Measurements from ENCODE around the gene NOLC1.
"Not testable (repeated sequence)": the region's sequence is repeated elsewhere in the genome, so short reads cannot be mapped to it uniquely, and the experiment has no call there.

NOLC1 gene

GRCh38 chr10:102167861-102168260, 15.7 kb downstream of the NOLC1 start:
- Histone ChIP-seq H3K4me1 (ENCODE audit: insufficient read depth, low read length) (peaks cover 5% of the 10 kb centered on the region), H3K27ac (ENCODE audit: low read depth, low read length) (no peak overlapping the region), H3K36me3 (ENCODE audit: insufficient read depth, low read length) (peaks cover 7% of the 10 kb centered on the region), H3K4me3 (ENCODE audit: low read depth in 1 of 2, low read length in 2 of 2) (no peak overlapping the region), H3K9ac (ENCODE audit: low read length) (no peak overlapping the region), H3K27me3 (ENCODE audit: control insufficient read depth in 1 of 2, insufficient read depth in 2 of 2, low read length in 2 of 2) (no peaks in the 10 kb centered on the region), H3K9me3 (ENCODE audit: low read length) (no peaks in the 10 kb centered on the region)

GRCh38 chr10:102170602-102171001, 18.4 kb downstream of the NOLC1 start:
- H3K27me3 ChIP-seq (ENCODE audit: control insufficient read depth in 1 of 2, insufficient read depth in 2 of 2, low read length in 2 of 2), result no peaks in the 10 kb centered on the region
- H3K36me3 ChIP-seq (ENCODE audit: insufficient read depth, low read length), result no peaks in the 10 kb centered on the region
- no peaks in the 10 kb centered on the region for H3K9me3 ChIP-seq (ENCODE audit: low read length)
- no peak overlapping the region for H3K4me3 ChIP-seq (ENCODE audit: low read depth in 1 of 2, low read length in 2 of 2)
- no peak overlapping the region for H3K9ac ChIP-seq (ENCODE audit: low read length)
- H3K4me1 ChIP-seq (ENCODE audit: insufficient read depth, low read length), result peaks cover 5% of the 10 kb centered on the region
- H3K27ac ChIP-seq (ENCODE audit: low read depth, low read length), result no peak overlapping the region

- Histone ChIP-seq H3K27ac (ENCODE audit: low read depth, low read length) (no peak overlapping the region), H3K27me3 (ENCODE audit: control insufficient read depth in 1 of 2, insufficient read depth in 2 of 2, low read length in 2 of 2) (no peaks in the 10 kb centered on the region), H3K36me3 (ENCODE audit: insufficient read depth, low read length) (no peaks in the 10 kb centered on the region), H3K9ac (ENCODE audit: low read length) (no peak overlapping the region), H3K4me3 (ENCODE audit: low read depth in 1 of 2, low read length in 2 of 2) (no peak overlapping the region), H3K4me1 (ENCODE audit: insufficient read depth, low read length) (peaks cover 5% of the 10 kb centered on the region), H3K9me3 (ENCODE audit: low read length) (no peaks in the 10 kb centered on the region)
These were observed 20.1 kb downstream of the NOLC1 start for GRCh38 chr10:102172288-102172687.

GRCh38 chr10:102175415-102175814, 23.2 kb downstream of the NOLC1 start:
- H3K4me1 ChIP-seq (ENCODE audit: insufficient read depth, low read length), result no peaks in the 10 kb centered on the region
- no peaks in the 10 kb centered on the region for H3K9me3 ChIP-seq (ENCODE audit: low read length)
- no peaks in the 10 kb centered on the region for H3K36me3 ChIP-seq (ENCODE audit: insufficient read depth, low read length)
- no peak overlapping the region for H3K27ac ChIP-seq (ENCODE audit: low read depth, low read length)
- no peak overlapping the region for H3K9ac ChIP-seq (ENCODE audit: low read length)
- H3K27me3 ChIP-seq (ENCODE audit: control insufficient read depth in 1 of 2, insufficient read depth in 2 of 2, low read length in 2 of 2), result no peaks in the 10 kb centered on the region
- no peak overlapping the region for H3K4me3 ChIP-seq (ENCODE audit: low read depth in 1 of 2, low read length in 2 of 2)

- Histone ChIP-seq H3K4me1 (ENCODE audit: insufficient read depth, low read length) (no peaks in the 10 kb centered on the region), H3K27me3 (ENCODE audit: control insufficient read depth in 1 of 2, insufficient read depth in 2 of 2, low read length in 2 of 2) (no peaks in the 10 kb centered on the region), H3K4me3 (ENCODE audit: low read depth in 1 of 2, low read length in 2 of 2) (no peak overlapping the region), H3K36me3 (ENCODE audit: insufficient read depth, low read length) (no peaks in the 10 kb centered on the region), H3K27ac (ENCODE audit: low read depth, low read length) (no peak overlapping the region), H3K9ac (ENCODE audit: low read length) (no peak overlapping the region), H3K9me3 (ENCODE audit: low read length) (no peaks in the 10 kb centered on the region)
These were observed 32.4 kb downstream of the NOLC1 start for GRCh38 chr10:102184606-102185005.

- Histone ChIP-seq H3K4me3 (ENCODE audit: low read depth in 1 of 2, low read length in 2 of 2) (no peak overlapping the region), H3K36me3 (ENCODE audit: insufficient read depth, low read length) (no peaks in the 10 kb centered on the region), H3K9ac (ENCODE audit: low read length) (no peak overlapping the region), H3K9me3 (ENCODE audit: low read length) (no peaks in the 10 kb centered on the region), H3K27me3 (ENCODE audit: control insufficient read depth in 1 of 2, insufficient read depth in 2 of 2, low read length in 2 of 2) (no peaks in the 10 kb centered on the region), H3K4me1 (ENCODE audit: insufficient read depth, low read length) (no peaks in the 10 kb centered on the region), H3K27ac (ENCODE audit: low read depth, low read length) (no peak overlapping the region)
These were observed 33.1 kb downstream of the NOLC1 start for GRCh38 chr10:102185272-102185671.

GRCh38 chr10:102185811-102186527, 33.8 kb downstream of the NOLC1 start:
- Histone ChIP-seq H3K27ac (ENCODE audit: low read depth, low read length) (no peak overlapping the region), H3K9me3 (ENCODE audit: low read length) (no peaks in the 10 kb centered on the region), H3K27me3 (ENCODE audit: control insufficient read depth in 1 of 2, insufficient read depth in 2 of 2, low read length in 2 of 2) (no peaks in the 10 kb centered on the region), H3K4me1 (ENCODE audit: insufficient read depth, low read length) (no peaks in the 10 kb centered on the region), H3K9ac (ENCODE audit: low read length) (no peak overlapping the region), H3K36me3 (ENCODE audit: insufficient read depth, low read length) (no peaks in the 10 kb centered on the region), H3K4me3 (ENCODE audit: low read depth in 1 of 2, low read length in 2 of 2) (no peak overlapping the region)

- no peak overlapping the region for H3K4me3 ChIP-seq (ENCODE audit: low read depth in 1 of 2, low read length in 2 of 2)
- H3K36me3 ChIP-seq (ENCODE audit: insufficient read depth, low read length), result no peaks in the 10 kb centered on the region
- no peaks in the 10 kb centered on the region for H3K4me1 ChIP-seq (ENCODE audit: insufficient read depth, low read length)
- no peaks in the 10 kb centered on the region for H3K9me3 ChIP-seq (ENCODE audit: low read length)
- H3K9ac ChIP-seq (ENCODE audit: low read length), result no peak overlapping the region
- no peak overlapping the region for H3K27ac ChIP-seq (ENCODE audit: low read depth, low read length)
- H3K27me3 ChIP-seq (ENCODE audit: control insufficient read depth in 1 of 2, insufficient read depth in 2 of 2, low read length in 2 of 2), result no peaks in the 10 kb centered on the region
These were observed 36.2 kb downstream of the NOLC1 start for GRCh38 chr10:102188298-102188940.

- not testable (repeated sequence) for H3K27me3 ChIP-seq (ENCODE audit: control insufficient read depth in 1 of 2, insufficient read depth in 2 of 2, low read length in 2 of 2); H3K9me3 ChIP-seq (ENCODE audit: low read length); H3K36me3 ChIP-seq (ENCODE audit: insufficient read depth, low read length); H3K9ac ChIP-seq (ENCODE audit: low read length); H3K4me1 ChIP-seq (ENCODE audit: insufficient read depth, low read length); H3K27ac ChIP-seq (ENCODE audit: low read depth, low read length); H3K4me3 ChIP-seq (ENCODE audit: low read depth in 1 of 2, low read length in 2 of 2)
These were observed 37.0 kb downstream of the NOLC1 start for GRCh38 chr10:102188941-102189898.

GRCh38 chr10:102191956-102192355, 39.8 kb downstream of the NOLC1 start:
- H3K36me3 ChIP-seq (ENCODE audit: insufficient read depth, low read length), result no peaks in the 10 kb centered on the region
- H3K27me3 ChIP-seq (ENCODE audit: control insufficient read depth in 1 of 2, insufficient read depth in 2 of 2, low read length in 2 of 2), result no peaks in the 10 kb centered on the region
- no peak overlapping the region for H3K9ac ChIP-seq (ENCODE audit: low read length)
- no peak overlapping the region for H3K27ac ChIP-seq (ENCODE audit: low read depth, low read length)
- no peaks in the 10 kb centered on the region for H3K4me1 ChIP-seq (ENCODE audit: insufficient read depth, low read length)
- H3K9me3 ChIP-seq (ENCODE audit: low read length), result no peaks in the 10 kb centered on the region
- H3K4me3 ChIP-seq (ENCODE audit: low read depth in 1 of 2, low read length in 2 of 2), result no peak overlapping the region

- Histone ChIP-seq H3K4me1 (ENCODE audit: insufficient read depth, low read length) (no peaks in the 10 kb centered on the region), H3K27ac (ENCODE audit: low read depth, low read length) (no peak overlapping the region), H3K27me3 (ENCODE audit: control insufficient read depth in 1 of 2, insufficient read depth in 2 of 2, low read length in 2 of 2) (no peaks in the 10 kb centered on the region), H3K36me3 (ENCODE audit: insufficient read depth, low read length) (no peaks in the 10 kb centered on the region), H3K4me3 (ENCODE audit: low read depth in 1 of 2, low read length in 2 of 2) (no peak overlapping the region), H3K9ac (ENCODE audit: low read length) (no peak overlapping the region), H3K9me3 (ENCODE audit: low read length) (no peaks in the 10 kb centered on the region)
These were observed 43.2 kb downstream of the NOLC1 start for GRCh38 chr10:102195296-102195870.
